Measurements from ENCODE around the gene MTHFD1L. TPM values are rescaled to one million over a fixed set of nuclear protein-coding genes. Genes with fewer than 3 reads are reported as not detected.

MTHFD1L gene
- total and polyA plus RNA-seq, 2 of the 8 experiments (the other 6 are each of a cell fraction or from before 2014, with no cell fraction given) = 29.2 to 105 TPM

- TF ChIP-seq SP4 (IDR thresholded peaks at IDR 0.05; ENCODE audit: low read length) (no peak), BCL11A (IDR thresholded peaks at IDR 0.05; ENCODE audit: low read depth in 2 of 2, low read length in 2 of 2) (no peak)
These were observed 194.2 kb downstream of the MTHFD1L start (continued) for GRCh38 chr6:151059612-151060095.

Measured in H1 (cell line).